GM12878 (cell line): ENCODE measurements around the gene ATP10A. TPM values are rescaled to one million over a fixed set of nuclear protein-coding genes. Genes with fewer than 3 reads are reported as not detected.

Experiments
- ATAC-seq: fragments of 200-7000 bp; cut with Tn5 transposase; 3 replicates; pipeline ENCODE4 v1.9.1; 2020; ENCODE audit warnings: mild to moderate bottlenecking, moderate library complexity
- BruUV-seq: library from RNA; stranded (reverse); fragments of 400-500 nt; replicated peaks from 2 replicates; lab custom pipeline; 2021; lab: Mats Ljungman, UMichigan
- CTCF ChIA-PET: fragments of 300-600 bp; sonication (Branson Sonifier 250); formaldehyde crosslinking; extraction: SDS; loops from one replicate; lab custom pipeline; 2021; ENCODE audit warnings: inconsistent platforms; lab: Yijun Ruan, JAX
- POLR2A ChIA-PET: fragments of 350-600 bp; formaldehyde crosslinking; extraction: SDS; loops from one replicate; lab custom pipeline; 2021; ENCODE audit warnings: inconsistent platforms; lab: Charles Lee
- RAD21 ChIA-PET: fragments of 300-600 bp; sonication (Branson Sonifier 250); formaldehyde crosslinking; loops from one replicate; lab custom pipeline; 2023; ENCODE audit warnings: antibody characterized with exemption; ENCODE audit not compliant: unreplicated experiment; lab: Charles Lee
- SMC1A ChIA-PET: fragments of 300-600 bp; sonication (Branson Sonifier 250); formaldehyde crosslinking; loops from one replicate; lab custom pipeline; 2023; ENCODE audit not compliant: unreplicated experiment, uncharacterized antibody; lab: Charles Lee
- DNase-seq: peaks from one replicate; pipeline ENCODE4 v3.0.0-alpha.2; 2011; ENCODE audit warnings: low read depth, low spot score
- FAIRE-seq: peaks from 3 replicates; lab custom pipeline; 2011; peaks lifted over from hg19 to GRCh38; lab: Jason Lieb, UNC
- H2AFZ ChIP-seq: 2 replicates; pipeline ENCODE4 v1.6.0; 2011; ENCODE audit warnings: low read depth, low read length, control low read depth; ENCODE audit not compliant: control insufficient read depth
- H3K27ac ChIP-seq: 2 replicates; pipeline ENCODE4 v1.5.1; 2011; ENCODE audit warnings: control low read depth; ENCODE audit not compliant: control insufficient read depth, insufficient read depth
- H3K27me3 ChIP-seq, 2 experiments: replicated peaks in 1 of 2; 2 replicates each; pipeline versions ENCODE4 v1.6.0 to v1.6.1; 2011; ENCODE audit warnings: low read length in 1 of 2; ENCODE audit not compliant: control insufficient read depth in 2 of 2, insufficient read depth in 2 of 2
- H3K36me3 ChIP-seq, 2 experiments: 2 replicates each; pipeline ENCODE4 v1.5.1; 2011; ENCODE audit warnings: low read length in 1 of 2; ENCODE audit not compliant: control insufficient read depth in 2 of 2, insufficient read depth in 2 of 2
- H3K4me1 ChIP-seq: 2 replicates; pipeline ENCODE4 v1.6.1; 2011; ENCODE audit warnings: mild to moderate bottlenecking, low read length, moderate library complexity, mixed read lengths; ENCODE audit not compliant: control insufficient read depth, insufficient read depth
- H3K4me2 ChIP-seq: 2 replicates; pipeline ENCODE4 v1.6.0; 2011; ENCODE audit warnings: control low read depth; ENCODE audit not compliant: control insufficient read depth, insufficient read depth
- H3K4me3 ChIP-seq: fragments of 200-600 bp; sonication (generic); 2 replicates; pipeline ENCODE4 v1.5.1; 2016
- H3K79me2 ChIP-seq: 2 replicates; pipeline ENCODE4 v1.6.0; 2011; ENCODE audit warnings: low read length; ENCODE audit not compliant: control insufficient read depth, insufficient read depth
- H3K9ac ChIP-seq: 2 replicates; pipeline ENCODE4 v1.8.0; 2011; ENCODE audit warnings: low read length, control low read depth, mixed read lengths; ENCODE audit not compliant: control insufficient read depth, insufficient read depth
- H3K9me3 ChIP-seq: replicated peaks from 3 replicates; pipeline ENCODE4 v1.5.1; 2011; ENCODE audit warnings: mild to moderate bottlenecking, low read length; ENCODE audit not compliant: control insufficient read depth, insufficient read depth
- H4K20me1 ChIP-seq: 2 replicates; pipeline ENCODE4 v1.6.0; 2011; ENCODE audit not compliant: control insufficient read depth, insufficient read depth
- CUX1 ChIP-seq: IDR thresholded peaks from 2 replicates; pipeline ENCODE4 v1.6.1; 2012; ENCODE audit warnings: improper control_type of control experiment, low read depth, low read length; ENCODE audit not compliant: insufficient replicate concordance
- MEF2B ChIP-seq: fragments of 450-650 bp; IDR thresholded peaks from 2 replicates; pipeline ENCODE4 v1.6.1; 2018; ENCODE audit warnings: mild to moderate bottlenecking, moderate library complexity; ENCODE audit not compliant: partially characterized antibody, poor library complexity, severe bottlenecking
- PAX8 ChIP-seq: fragments of 450-650 bp; IDR thresholded peaks from 2 replicates; pipeline ENCODE4 v1.6.1; 2017; ENCODE audit warnings: mild to moderate bottlenecking, moderate library complexity
- WGBS: methylation state at CpG from one replicate; pipeline ENCODE4 v1.1.6; 2016; ENCODE audit warnings: low lambda C conversion rate; ENCODE audit not compliant: insufficient replicate concordance, insufficient coverage; ENCODE audit errors: missing lambda C conversion rate; 5-methylcytosine and 5-hydroxymethylcytosine counted together
- in situ Hi-C: fragments of 300-500 bp; cut with MboI; formaldehyde crosslinking; loops from 9 replicates; pipeline ENCODE4 v1.14.3; 2018; ENCODE audit warnings: mixed read lengths
- intact Hi-C: fragments of 100-400 bp; cut with micrococcal nuclease; formaldehyde crosslinking; loops from one replicate; pipeline ENCODE4 v1.14.2; 2022; ENCODE audit not compliant: unreplicated experiment
- polyA plus RNA-seq, 11 experiments: library from polyadenylated mRNA; depleted of rRNA in 4 of 11; unstranded in 6 of 11; stranded (reverse) in 5 of 11; fragments of >200 nt; fragmentation: Nextera tagmentation in 4 of 11; fragmentation: Illumina TruSeq in 1 of 11; extraction: Ambion mirVana in 4 of 11; extraction: Trizol in 1 of 11; gene quantifications; 1 replicate in 1 of 11; 2 replicates in 10 of 11; pipeline versions ENCODE4 v1.2.1 to v1.2.3, GENCODE V29; 2011 to 2016; ENCODE audit warnings: inconsistent platforms in 2 of 11, missing spikeins in 2 of 11, low read depth in 1 of 11
- total RNA-seq, 4 experiments: library from RNA; depleted of rRNA in 3 of 4; stranded (reverse); fragments of >200 nt in 3 of 4; fragmentation: Illumina TruSeq in 1 of 4; extraction: Trizol in 1 of 4; gene quantifications; 2 replicates each; pipeline versions ENCODE4 v1.2.1 to v1.2.3, GENCODE V29; 2013 to 2021

Gene ATP10A
- total and polyA plus RNA-seq, 10 of the 15 experiments (the other 5 are each of a cell fraction or from before 2014, with no cell fraction given): 0.04 to 1.5 (median 0.31) TPM; not detected in 2

- ATAC-seq (peak; percentile 14; the same call in 1 of the 3 replicates), FAIRE-seq (no peak), DNase-seq (no peak)
- Histone ChIP-seq H2AFZ (no peak overlapping the region), H3K4me2 (no peak overlapping the region), H3K4me1 (peaks cover 7% of the 10 kb centered on the region; the same call in 1 of the 2 replicates), H4K20me1 (no peaks in the 10 kb centered on the region), H3K36me3 (no peaks in the 10 kb centered on the region), H3K9me3 (no peaks in the 10 kb centered on the region), H3K9ac (no peak overlapping the region), H3K4me3 (no peak overlapping the region), H3K27me3 (no peaks in the 10 kb centered on the region), H3K27ac (no peak overlapping the region), H3K79me2 (no peaks in the 10 kb centered on the region)
- ChIA-PET RAD21 (no interaction called here), POLR2A (no interaction called here), CTCF (interaction anchor here (0.6 to 1.0 kb wide), 2 partner anchors 69 to 87 kb away, joined by 3 read pairs; no protein-coding TSS in a partner anchor), SMC1A (interaction anchor here (0.6 kb wide), 1 partner anchor 79 kb away, joined by 3 read pairs; no protein-coding TSS in a partner anchor)
- in situ Hi-C loops (no loop called here), intact Hi-C loops (no loop called here)
- TF ChIP-seq PAX8 (no peak), MEF2B (peak; percentile 43), CUX1 (peak; percentile 19)
- 0% methylated on average over 2 of the region's 2 CpGs for WGBS
- no TSS peak for BruUV-seq
Observed at GRCh38 chr15:25847051-25847450, 16.1 kb downstream of the ATP10A start.
